HCT116 (cell line): ENCODE results near the gene CDH4.

ENCODE experiments used
- CTCF ChIP-seq, 3 experiments: fragments of 200-600 bp in 1 of 3; sonication (generic) in 1 of 3; IDR thresholded peaks in 2 of 3; conservative IDR thresholded peaks in 1 of 3; 2 replicates each; pipeline ENCODE4 v1.5.1; 2012 to 2017; ENCODE audit warnings: low read depth in 2 of 3, low read length in 2 of 3, antibody characterized with exemption in 1 of 3, borderline replicate concordance in 1 of 3, control low read depth in 1 of 3, mild to moderate bottlenecking in 1 of 3, mixed read lengths in 1 of 3, mixed run types in 1 of 3, moderate library complexity in 1 of 3; ENCODE audit not compliant: insufficient read depth in 1 of 3
- EZH2 ChIP-seq: fragments of 200-600 bp; sonication (generic); IDR thresholded peaks from 2 replicates; pipeline ENCODE4 v1.6.1; 2017; ENCODE audit warnings: antibody characterized with exemption, mixed run types
- FOSL1 ChIP-seq: IDR thresholded peaks from 2 replicates; pipeline ENCODE4 v1.6.1; 2012; ENCODE audit warnings: low read depth
- POLR2A ChIP-seq: IDR thresholded peaks from 2 replicates; pipeline ENCODE4 v1.7.0; 2011; ENCODE audit warnings: borderline replicate concordance; ENCODE audit not compliant: insufficient read depth, insufficient read length; ENCODE audit errors: extremely low read depth
- POLR2AphosphoS5 ChIP-seq: IDR thresholded peaks from 2 replicates; pipeline ENCODE4 v1.6.1; 2011; ENCODE audit warnings: mild to moderate bottlenecking, low read depth, low read length, moderate library complexity
- YY1 ChIP-seq: IDR thresholded peaks from 2 replicates; pipeline ENCODE4 v1.6.1; 2011; ENCODE audit warnings: low read length, low read depth, moderate library complexity, mild to moderate bottlenecking; ENCODE audit not compliant: insufficient replicate concordance; ENCODE audit errors: extremely low read depth
- TF ChIP-seq, protein P1 (sequence below): IDR thresholded peaks from 2 replicates; pipeline ENCODE4 v1.6.1; 2012; ENCODE audit warnings: low read depth

DNA sequence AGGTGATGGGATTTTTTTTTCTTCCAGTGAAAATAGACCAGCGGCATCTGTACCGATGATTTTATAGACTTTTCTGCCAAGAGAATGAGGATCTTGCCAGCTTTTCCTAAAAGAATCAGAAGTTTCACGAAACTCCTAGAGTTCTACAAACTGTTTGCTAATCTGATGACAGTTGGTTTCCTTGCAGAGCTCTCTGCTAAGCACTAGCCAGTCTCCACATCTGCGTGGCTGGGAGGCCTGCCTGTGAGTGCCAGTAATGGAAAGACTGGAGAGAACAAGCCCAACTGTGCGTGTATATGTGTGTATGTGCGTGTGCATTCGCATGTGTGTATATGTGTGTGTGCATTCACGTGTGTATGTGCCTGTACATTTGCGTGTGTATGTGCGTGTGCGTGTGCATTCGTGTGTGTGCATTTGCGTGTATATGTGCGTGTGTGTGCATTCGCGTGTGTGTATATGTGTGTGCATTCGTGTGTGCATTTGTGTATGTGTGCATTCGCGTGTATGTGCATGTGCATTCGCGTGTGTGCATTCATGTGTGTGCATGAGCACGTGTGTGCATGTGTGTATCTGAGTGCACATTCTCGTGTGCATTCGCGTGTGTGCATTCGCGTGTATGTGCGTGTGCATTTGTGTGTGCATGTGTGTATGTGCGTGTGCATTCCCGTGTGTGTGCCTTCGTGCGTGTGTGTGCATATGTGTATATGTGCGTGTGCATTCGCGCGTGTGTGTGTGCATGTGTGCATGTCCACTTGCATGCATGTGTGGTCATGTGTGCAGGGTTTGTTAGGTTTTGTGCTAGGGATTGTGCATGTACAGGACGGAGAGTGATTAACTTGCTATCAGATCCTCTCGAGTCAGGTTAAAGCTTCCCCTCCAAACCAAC, 434.2 kb downstream of the CDH4 start:
- TF ChIP-seq CTCF (IDR thresholded peaks at IDR 0.05 in 2 of 3, conservative IDR thresholded peaks at IDR 0.05 in 1 of 3; ENCODE audit: borderline replicate concordance in 1 of 3, insufficient read depth in 1 of 3, low read depth in 2 of 3, low read length in 2 of 3) (no peak), POLR2AphosphoS5 (no peak), YY1 (no peak), EZH2 (no peak), POLR2A (no peak), FOSL1 (no peak)
- TF ChIP-seq, protein P1, sequence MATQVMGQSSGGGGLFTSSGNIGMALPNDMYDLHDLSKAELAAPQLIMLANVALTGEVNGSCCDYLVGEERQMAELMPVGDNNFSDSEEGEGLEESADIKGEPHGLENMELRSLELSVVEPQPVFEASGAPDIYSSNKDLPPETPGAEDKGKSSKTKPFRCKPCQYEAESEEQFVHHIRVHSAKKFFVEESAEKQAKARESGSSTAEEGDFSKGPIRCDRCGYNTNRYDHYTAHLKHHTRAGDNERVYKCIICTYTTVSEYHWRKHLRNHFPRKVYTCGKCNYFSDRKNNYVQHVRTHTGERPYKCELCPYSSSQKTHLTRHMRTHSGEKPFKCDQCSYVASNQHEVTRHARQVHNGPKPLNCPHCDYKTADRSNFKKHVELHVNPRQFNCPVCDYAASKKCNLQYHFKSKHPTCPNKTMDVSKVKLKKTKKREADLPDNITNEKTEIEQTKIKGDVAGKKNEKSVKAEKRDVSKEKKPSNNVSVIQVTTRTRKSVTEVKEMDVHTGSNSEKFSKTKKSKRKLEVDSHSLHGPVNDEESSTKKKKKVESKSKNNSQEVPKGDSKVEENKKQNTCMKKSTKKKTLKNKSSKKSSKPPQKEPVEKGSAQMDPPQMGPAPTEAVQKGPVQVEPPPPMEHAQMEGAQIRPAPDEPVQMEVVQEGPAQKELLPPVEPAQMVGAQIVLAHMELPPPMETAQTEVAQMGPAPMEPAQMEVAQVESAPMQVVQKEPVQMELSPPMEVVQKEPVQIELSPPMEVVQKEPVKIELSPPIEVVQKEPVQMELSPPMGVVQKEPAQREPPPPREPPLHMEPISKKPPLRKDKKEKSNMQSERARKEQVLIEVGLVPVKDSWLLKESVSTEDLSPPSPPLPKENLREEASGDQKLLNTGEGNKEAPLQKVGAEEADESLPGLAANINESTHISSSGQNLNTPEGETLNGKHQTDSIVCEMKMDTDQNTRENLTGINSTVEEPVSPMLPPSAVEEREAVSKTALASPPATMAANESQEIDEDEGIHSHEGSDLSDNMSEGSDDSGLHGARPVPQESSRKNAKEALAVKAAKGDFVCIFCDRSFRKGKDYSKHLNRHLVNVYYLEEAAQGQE = no peak
